Measurements from ENCODE around the gene NFIB.

The NFIB gene

GRCh38 chr9:14192556-14192955 lies 121.4 kb downstream of the NFIB start:
- no peak for DNase-seq

GRCh38 chr9:14191512-14191911 lies 122.4 kb downstream of the NFIB start:
- no peak for DNase-seq

- DNase-seq = no peak
Measured at GRCh38 chr9:14190240-14190639, 123.7 kb downstream of the NFIB start.

GRCh38 chr9:14189578-14189977 lies 124.4 kb downstream of the NFIB start:
- DNase-seq = no peak

- no peak for DNase-seq
Measured at GRCh38 chr9:14189146-14189545, 124.8 kb downstream of the NFIB start.

GRCh38 chr9:14188538-14188937 lies 125.4 kb downstream of the NFIB start:
- no peak for DNase-seq

GRCh38 chr9:14188011-14188410 lies 125.9 kb downstream of the NFIB start:
- DNase-seq = no peak

GRCh38 chr9:14186096-14186495 lies 127.8 kb downstream of the NFIB start:
- DNase-seq = no peak

- DNase-seq = no peak
Measured at GRCh38 chr9:14185016-14185415, 128.9 kb downstream of the NFIB start.

- no peak for DNase-seq
Measured at GRCh38 chr9:14183001-14183400, 130.9 kb downstream of the NFIB start.

GRCh38 chr9:14180960-14181537 lies 132.9 kb downstream of the NFIB start:
- no peak for DNase-seq

GRCh38 chr9:14180093-14180959 lies 133.6 kb downstream of the NFIB start:
- DNase-seq = peak in 35 of 58 donors; percentile 0 to 45 (median 11)

GRCh38 chr9:14179449-14179848 lies 134.5 kb downstream of the NFIB start:
- no peak for DNase-seq

GRCh38 chr9:14175778-14176177 lies 138.2 kb downstream of the NFIB start:
- DNase-seq = no peak

GRCh38 chr9:14173713-14174112 lies 140.2 kb downstream of the NFIB start:
- peak in 3 of 58 donors; percentile 2 to 15 (median 3) for DNase-seq

- no peak for DNase-seq
Measured at GRCh38 chr9:14170973-14171596, 142.9 kb downstream of the NFIB start.

GRCh38 chr9:14170392-14170931 lies 143.5 kb downstream of the NFIB start:
- DNase-seq = no peak

GRCh38 chr9:14168381-14168780 lies 145.6 kb downstream of the NFIB start:
- no peak for DNase-seq

- no peak for DNase-seq
Measured at GRCh38 chr9:14165376-14166035, 148.4 kb downstream of the NFIB start.

GRCh38 chr9:14164908-14165307 lies 149.0 kb downstream of the NFIB start:
- no peak for DNase-seq

- DNase-seq = no peak
Measured at GRCh38 chr9:14159440-14160216, 154.3 kb downstream of the NFIB start.

Data from anterior cingulate cortex (tissue), 58 donors.